ENCODE data around the gene VGLL2.
"Not testable (repeated sequence)": the region's sequence is repeated elsewhere in the genome, so short reads cannot be mapped to it uniquely, and the experiment has no call there.

Gene VGLL2

GRCh38 chr6:117265410-117266256, at the start of gene VGLL2:
Gene VGLL2, plus strand, starts transcription at chr6:117265558. Its CDS starts 206 bp downstream, at chr6:117265764.
- DNase-seq (ENCODE audit: low read depth in 2 of 2): no peak

DNA sequence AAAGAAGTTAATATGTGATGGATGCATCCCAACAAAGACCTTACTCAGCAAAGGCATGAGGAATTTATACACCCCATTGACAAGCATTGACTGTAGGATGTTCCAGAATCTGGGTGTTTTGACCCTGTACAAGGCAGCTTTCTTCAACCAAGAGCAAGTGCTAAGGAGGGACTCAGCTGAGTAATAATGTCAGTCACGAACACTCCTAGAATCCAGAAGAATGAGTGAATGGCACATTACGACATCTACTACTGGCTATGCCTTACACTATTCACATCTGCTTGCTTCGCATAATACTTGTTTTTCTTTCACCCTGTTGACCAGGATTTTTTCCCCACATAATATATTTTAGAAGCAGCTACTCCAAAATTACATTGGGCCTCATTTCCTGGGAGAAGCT, 42.5 kb upstream of the VGLL2 start:
- no peak for DNase-seq (ENCODE audit: low read depth in 2 of 2)

DNA sequence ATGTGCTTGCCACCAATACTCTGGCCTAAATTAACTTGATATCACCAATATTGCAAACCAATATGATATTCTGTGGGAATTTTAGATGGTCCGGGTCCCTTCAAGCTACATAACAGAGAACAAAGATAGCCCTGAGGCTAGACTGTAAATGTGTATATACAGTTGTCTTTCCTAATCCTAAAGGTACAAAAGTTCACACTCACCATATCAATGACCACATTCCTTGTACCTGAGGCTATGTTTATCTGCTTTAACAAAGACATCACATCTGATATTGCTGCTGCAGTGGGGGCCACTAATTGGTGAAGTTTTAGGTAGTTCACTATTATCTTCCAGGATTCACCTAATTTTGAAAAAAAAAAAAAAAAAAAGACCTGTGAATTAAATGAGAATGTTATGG, 38.6 kb upstream of the VGLL2 start:
- no peak for DNase-seq (ENCODE audit: low read depth in 2 of 2)

GRCh38 chr6:117227245-117227962, 38.0 kb upstream of the VGLL2 start:
- DNase-seq (ENCODE audit: low read depth in 2 of 2): no peak

GRCh38 chr6:117228202-117228601, 37.2 kb upstream of the VGLL2 start:
- DNase-seq (ENCODE audit: low read depth in 2 of 2): no peak

GRCh38 chr6:117229870-117230269, 35.5 kb upstream of the VGLL2 start:
- no peak for DNase-seq (ENCODE audit: low read depth in 2 of 2)

DNA sequence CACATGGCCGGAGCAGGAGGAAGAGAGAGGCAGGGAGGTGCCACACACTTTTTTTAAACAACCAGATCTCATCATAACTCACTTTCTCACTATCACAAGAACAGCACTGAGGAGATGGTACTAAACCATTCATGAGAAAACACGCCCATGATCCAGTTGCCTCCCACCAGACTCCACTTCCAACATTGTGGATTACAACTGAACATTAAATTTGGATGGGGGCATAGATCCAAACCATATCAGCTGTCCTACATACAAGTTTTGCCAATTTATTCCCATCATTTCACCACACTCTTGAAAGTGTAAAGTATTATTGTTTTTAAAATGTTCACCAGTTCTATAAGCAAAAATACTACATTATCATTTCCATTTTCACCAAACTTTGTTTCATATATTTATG, 33.9 kb upstream of the VGLL2 start:
- DNase-seq (ENCODE audit: low read depth in 2 of 2): no peak

DNA sequence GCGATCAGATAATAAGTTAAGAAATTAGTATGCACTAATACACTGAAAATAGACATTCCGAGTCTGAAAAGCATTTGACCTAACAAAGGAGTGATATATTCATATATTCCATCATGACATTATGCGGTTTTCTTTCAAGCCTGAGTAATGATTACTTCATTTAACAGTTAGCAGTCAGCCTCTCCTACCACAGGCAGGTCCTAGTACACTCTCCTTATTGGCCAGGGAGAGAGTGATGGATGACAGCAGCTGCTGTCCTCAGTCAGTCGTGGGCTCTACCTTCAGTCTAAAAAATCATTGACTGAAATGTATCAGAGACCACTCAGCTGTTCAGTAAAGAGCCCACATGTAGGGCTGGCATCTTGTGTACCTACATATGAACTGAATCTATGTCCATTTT, 33.2 kb upstream of the VGLL2 start:
- no peak for DNase-seq (ENCODE audit: low read depth in 2 of 2)

DNA sequence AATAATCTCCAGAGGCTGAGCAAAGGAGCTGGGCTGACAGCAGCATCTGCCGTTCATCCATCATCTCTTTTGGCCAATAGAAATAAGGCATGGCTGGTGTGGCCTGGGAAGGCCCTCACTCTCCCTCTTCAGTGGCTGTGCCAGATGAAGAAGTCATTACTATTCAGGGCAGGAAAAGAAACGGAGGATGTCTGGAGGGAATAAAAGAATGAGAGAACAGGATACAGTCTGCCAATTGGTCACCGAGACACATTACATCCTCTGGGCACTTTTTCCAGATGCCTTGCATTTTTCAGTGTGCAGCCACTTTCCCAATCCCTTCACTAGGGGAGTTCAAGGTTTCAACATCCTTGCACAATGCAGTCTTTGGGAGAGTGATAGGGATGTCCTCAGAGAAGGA, 32.2 kb upstream of the VGLL2 start:
- no peak for DNase-seq (ENCODE audit: low read depth in 2 of 2)

- DNase-seq (ENCODE audit: low read depth in 2 of 2): no peak
These were observed 27.8 kb upstream of the VGLL2 start for GRCh38 chr6:117237561-117237960.

DNA sequence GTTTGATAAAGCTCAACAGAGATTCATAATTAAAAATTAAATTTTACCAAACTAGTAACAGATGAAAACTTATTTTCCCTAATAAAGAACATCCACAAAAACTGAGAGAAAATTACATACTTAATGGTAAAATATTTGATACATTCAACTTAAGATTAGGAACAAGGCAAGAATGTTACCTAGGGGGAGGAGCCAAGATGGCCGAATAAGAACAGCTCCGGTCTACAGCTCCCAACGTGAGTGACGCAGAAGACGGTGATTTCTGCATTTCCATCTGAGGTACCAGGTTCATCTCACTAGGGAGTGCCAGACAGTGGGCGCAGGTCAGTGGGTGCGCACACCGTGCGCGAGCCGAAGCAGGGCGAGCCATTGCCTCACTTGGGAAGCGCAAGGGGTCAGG, 20.8 kb upstream of the VGLL2 start:
- not testable (repeated sequence) for DNase-seq (ENCODE audit: low read depth in 2 of 2)

DNA sequence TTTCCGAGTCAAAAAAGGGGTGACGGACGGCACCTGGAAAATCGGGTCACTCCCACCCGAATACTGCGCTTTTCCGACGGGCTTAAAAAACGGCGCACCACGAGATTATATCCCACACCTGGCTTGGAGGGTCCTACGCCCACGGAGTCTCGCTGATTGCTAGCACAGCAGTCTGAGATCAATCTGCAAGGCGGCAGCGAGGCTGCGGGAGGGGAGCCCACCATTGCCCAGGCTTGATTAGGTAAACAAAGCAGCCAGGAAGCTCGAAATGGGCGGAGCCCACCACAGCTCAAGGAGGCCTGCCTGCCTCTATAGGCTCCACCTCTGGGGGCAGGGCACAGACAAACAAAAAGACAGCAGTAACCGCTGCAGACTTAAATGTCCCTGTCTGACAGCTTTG, 20.4 kb upstream of the VGLL2 start:
- not testable (repeated sequence) for DNase-seq (ENCODE audit: low read depth in 2 of 2)

DNA sequence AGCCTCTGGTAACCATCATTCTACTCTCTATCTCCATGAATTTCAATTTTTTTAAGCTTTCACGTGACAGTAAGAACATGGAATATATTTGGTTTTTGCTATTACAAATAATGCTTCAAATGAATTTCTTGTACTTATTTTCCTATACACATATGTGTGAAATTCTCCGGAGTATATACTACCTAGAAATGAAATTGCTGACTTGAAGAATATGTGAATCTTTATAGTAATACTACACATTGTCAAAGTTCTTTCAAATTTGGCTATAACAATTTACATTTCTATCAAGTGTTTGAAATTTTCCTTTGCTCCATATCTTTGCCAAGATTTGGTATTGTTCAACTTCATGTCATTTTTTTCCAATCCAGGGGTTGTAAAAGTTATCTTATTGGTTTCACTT, 11.6 kb upstream of the VGLL2 start:
- DNase-seq (ENCODE audit: low read depth in 2 of 2): no peak

GRCh38 chr6:117262799-117263198, 2.6 kb upstream of the VGLL2 start:
- DNase-seq (ENCODE audit: low read depth in 2 of 2): no peak

DNA sequence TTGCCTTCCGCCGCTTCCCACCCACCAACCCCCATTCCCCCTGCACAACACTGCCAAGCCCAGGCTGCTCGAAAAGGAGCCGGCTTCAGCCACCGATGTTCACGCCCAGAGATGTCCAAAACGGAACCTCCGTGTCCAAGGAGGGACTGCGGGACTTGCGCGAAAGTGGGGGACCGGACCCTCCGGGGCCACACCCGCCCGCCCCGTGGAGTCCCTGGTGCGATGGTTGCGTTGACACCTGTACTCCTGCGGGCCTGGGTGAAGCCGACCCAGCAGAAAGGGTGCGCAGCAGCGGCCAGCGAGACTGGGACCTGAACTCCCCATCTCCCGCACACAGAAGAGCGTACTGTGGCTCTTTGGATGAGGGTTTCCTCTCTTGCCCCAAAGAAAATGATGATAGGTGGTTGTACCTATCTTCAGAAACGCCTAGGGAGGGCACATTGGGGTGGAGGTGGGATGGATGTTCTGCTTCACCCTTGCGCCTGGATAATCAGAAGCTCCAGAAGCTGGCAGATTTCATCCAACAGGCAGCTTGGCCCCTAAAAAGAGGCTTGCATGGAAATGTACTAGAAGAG, 1.9 kb upstream of the VGLL2 start:
- no peak for DNase-seq (ENCODE audit: low read depth in 2 of 2)

DNA sequence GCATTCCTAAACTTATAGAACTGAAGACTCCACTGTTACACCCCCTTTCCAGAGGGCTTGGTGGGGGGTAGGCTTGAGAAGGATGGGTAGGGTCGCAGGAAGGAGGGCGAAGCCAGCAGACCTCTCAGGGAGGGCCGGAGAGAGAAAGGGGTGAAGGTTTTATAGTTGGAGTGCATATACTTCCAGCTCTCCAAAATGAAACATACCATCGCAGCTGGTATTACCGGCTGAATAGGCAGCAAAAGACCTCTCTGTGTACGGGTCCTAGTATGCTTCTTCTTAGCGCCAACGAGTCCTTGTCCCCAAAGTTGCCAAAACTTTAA, 1.0 kb upstream of the VGLL2 start:
- DNase-seq (ENCODE audit: low read depth in 2 of 2): no peak

DNA sequence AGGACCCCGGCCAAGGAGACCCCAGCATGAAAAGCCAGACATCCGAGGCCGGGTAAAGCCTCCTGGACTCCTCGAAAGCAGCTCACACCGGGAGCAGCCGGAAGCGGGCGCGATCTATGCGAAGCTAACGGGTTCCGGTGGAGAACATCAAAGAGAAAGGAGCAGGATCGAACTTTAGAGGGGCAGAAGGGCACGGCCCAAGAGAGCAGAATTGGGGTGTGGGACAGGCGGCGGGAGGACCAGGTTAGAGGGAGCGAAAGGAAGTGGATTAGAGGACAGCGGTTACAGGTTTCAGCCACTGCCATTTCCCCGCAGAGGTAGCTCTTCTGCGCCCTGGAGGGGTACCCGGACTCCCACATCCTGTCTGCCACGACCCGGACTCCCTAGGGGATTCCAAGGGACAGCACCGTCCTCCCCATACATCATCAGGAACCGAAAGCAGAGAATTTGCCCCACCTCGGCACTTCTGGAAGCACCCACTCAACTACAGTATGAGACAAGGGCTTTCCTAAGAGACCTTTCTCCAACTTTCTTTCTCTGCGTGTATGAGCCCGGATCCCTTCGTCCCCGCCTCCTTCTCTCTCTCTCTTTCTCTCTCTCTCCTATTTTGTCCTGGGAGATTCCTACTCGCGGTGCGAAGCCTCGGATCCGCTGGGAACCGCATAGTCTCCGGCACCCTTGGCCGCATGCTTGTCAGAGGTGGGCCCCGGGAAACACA, 507 bp upstream of the VGLL2 start:
- no peak for DNase-seq (ENCODE audit: low read depth in 2 of 2)

- no peak for DNase-seq (ENCODE audit: low read depth in 2 of 2)
These were observed 1.1 kb downstream of the VGLL2 start for GRCh38 chr6:117266257-117267053.

GRCh38 chr6:117267054-117267347, 1.6 kb downstream of the VGLL2 start:
- no peak for DNase-seq (ENCODE audit: low read depth in 2 of 2)

GRCh38 chr6:117267766-117268534, 2.6 kb downstream of the VGLL2 start:
- no peak for DNase-seq (ENCODE audit: low read depth in 2 of 2)

GRCh38 chr6:117268924-117269323, 3.6 kb downstream of the VGLL2 start:
- no peak for DNase-seq (ENCODE audit: low read depth in 2 of 2)

Data from stimulated activated CD8-positive, alpha-beta memory T cell treated with anti-CD3 and anti-CD28 coated beads, Interleukin-2, amount 100 ng/mL, for 48 hours (primary cell).